ENCODE results near the gene FARS2. TPM values are rescaled to one million over a fixed set of nuclear protein-coding genes. Genes with fewer than 3 reads are reported as not detected.

Gene FARS2
- total RNA-seq, 1 experiment from 2014 or later, result 10.8 TPM

DNA sequence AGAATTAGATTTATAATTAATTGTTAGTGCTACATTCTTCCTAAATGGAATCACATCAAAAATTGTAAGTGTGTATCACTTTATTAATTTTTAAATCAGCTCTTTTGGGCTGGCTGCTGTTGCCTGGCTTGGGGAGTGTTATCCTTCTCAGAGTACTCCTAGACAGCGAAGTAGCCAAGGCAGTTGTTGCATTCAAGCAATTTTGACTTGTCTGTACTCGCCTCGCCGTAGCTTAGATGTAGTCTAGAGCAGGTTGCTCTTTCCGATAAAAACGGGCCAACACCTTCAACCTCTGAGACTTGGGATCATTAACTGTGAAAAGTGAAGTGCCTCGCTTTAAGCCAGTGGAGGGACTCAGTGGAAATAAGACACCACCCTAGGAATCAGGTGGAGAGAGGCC, 151.3 kb downstream of the FARS2 start:
- DNase-seq (ENCODE audit: extremely low read depth, low read depth), result no peak

DNA sequence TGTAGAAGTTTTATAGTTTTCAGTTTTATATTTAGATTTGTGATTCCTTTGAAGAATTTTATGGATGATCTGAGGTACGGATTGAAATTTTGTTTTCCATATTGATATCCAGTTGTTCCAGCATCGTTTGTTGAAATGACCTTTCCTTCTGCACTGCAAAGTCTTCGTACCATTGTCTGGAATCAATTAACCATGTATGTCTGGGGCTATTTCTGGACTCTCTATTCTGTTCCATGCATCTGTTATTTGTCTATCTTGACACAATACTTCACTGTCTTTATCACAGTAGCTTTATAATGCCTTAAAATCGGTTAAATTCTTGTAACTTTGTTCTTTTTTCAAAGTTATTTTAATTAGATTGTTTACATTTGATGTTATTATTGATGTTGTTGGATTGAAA, 154.9 kb downstream of the FARS2 start:
- DNase-seq (ENCODE audit: extremely low read depth, low read depth), result no peak

DNA sequence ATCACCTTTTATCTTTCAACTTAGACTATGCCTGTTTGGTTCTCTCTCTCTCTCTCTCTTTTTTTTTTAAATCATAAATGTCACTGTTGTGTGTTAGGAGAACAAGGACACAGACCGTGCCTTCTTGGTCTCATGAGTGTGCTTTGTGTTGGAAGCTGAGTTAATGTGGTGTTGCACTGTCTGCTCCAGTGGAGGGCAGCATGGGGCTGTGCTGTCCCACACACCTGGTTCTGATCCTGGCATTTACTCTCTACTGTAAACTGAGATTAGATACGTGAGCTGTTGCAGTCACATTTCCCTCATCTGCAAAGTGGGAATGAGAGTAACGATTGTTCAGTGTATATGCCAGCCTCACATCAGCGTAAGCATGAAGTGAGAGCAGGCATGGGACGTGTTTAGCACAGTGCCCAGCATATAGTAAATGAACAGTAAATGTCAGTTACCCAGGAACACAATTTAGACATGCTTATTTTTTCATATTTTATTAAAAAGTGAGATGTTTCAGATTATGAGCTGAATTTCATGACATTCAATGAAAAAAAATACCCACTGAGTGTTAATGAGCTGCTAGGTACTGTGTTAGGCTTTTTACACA, 161.1 kb downstream of the FARS2 start:
- peak; percentile 4 for DNase-seq (ENCODE audit: extremely low read depth, low read depth)

DNA sequence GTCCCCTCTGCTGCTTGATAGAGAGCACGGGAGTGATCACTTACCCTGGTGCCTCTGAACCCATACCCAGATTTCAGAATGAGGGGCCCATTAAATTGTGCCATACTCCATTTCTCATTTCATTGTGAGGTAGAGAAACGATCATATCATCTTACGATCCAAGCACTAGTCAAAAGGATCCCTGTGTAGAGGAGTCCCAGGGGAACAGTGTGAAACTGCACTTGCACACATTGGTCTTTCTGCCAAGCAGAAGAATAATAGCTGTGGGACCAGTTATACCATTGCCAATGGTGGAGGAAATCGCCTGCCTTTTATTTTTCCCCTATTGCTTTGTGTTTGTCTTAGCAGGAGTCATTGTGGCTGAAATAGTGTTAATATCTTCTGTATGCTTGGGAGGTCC, 161.9 kb downstream of the FARS2 start:
- DNase-seq (ENCODE audit: extremely low read depth, low read depth), result no peak

DNA sequence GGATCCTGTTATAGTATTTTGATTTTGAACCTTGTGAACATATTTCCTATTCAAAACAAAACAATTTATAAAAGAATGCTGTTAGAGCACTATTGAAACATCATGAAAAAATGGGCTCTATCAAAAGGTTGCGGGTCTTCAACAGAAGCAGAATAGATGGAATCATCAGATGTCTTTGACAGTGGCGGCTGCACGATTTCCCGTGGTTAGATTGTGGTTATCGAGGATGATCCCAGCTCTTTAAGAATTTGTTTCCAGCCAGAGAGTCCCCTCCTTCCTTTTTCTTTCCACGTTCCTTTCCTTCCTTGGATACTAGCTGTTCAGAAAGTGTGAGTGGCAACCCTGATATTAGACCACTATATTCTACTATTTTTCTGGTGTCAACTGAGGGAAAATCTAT, 163.4 kb downstream of the FARS2 start:
- no peak for DNase-seq (ENCODE audit: extremely low read depth, low read depth)

DNA sequence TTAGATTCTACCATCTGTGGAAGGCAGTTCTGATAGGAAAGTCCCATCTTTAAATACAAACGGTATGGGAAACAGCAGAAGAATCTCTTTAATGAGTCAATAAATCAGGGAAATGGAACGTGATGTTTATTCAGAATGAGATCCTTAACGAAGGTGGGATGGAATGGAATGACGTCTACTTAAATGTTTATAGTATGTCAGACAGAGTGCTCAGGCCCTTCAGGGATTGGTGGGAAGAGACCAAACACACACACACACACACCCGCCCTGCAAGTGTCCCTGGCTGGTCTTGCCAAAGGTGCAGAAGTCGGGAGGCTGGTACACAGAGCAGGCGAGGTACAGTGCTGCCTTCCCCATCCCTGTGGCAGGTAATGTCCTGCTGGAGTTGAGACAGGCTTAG, 164.0 kb downstream of the FARS2 start:
- no peak for DNase-seq (ENCODE audit: extremely low read depth, low read depth)

DNA sequence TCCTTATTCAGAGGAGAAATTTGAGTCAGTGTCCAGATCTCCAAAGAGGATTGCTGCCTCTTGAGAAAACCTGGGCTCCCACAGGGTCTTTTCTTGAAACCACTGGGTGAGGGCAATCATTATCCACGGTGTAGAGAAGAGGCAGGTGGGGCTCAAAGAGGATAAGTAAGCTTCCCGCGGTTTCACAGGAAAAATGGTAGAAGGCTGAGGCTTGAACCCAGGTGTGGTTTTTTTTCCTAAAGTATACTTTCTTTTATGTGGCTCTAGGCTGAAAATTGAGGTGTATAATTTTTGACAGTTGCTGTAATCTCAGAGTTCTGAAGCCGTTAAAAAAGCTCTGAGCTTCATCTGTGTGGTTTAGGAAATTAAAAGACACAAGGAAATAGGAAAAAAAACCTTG, 164.5 kb downstream of the FARS2 start:
- no peak for DNase-seq (ENCODE audit: extremely low read depth, low read depth)

DNA sequence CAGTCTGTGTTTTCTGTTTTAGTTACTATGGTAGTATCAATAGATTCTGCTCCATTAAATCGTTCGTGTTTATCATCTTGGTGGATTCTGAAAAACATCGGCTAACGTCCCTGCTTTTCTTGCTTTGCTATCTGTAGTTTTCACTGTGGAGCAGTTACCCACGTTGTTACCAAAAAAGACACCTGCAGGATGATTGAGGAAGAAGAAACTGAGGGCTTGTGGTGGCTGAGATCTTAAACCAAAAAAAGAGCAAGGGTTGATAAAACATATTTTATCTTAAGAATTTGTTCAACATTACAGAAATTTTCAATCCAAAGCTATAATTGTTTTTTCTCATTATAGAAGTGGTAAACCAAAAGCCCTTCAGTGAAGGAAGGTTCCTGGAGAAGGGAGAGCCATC, 166.3 kb downstream of the FARS2 start:
- no peak for DNase-seq (ENCODE audit: extremely low read depth, low read depth)

DNA sequence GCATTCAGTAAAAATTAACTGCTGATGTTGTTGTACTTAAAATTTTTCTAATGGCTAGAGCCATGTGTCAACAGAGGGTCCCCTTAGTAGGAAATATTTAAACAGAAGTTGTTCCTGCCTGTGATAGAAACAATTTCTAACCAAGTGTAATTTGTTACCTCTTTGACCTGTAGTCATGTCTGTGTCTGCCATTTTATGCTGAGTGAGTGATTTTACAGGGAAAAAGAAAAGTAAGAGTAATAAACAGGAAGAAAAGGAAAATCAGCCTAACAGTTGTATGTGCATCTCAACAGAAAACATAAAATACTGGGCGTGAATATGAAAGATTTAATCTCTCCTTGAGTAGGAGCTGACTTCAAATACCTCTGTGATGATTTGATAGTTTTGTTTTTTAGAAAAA, 172.0 kb downstream of the FARS2 start:
- DNase-seq (ENCODE audit: extremely low read depth, low read depth), result no peak

DNA sequence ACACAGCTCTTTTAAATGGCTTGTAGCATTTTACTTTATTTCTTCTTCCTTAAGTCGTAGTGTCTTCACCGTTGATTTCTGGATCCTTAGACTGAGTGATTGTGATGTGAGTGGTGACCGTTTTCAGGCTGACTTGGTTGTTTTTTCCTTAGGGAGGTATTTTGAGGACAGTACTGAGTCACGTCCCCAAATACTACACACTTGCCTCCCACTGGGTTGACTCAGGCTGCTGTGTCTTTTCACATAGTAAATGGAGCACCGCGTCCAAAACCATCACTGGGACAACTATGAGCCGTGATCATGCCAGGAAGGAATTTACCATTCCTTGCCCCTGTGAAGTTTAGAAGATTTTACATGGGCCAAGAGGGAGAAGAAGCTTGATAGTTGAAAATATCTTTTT, 174.1 kb downstream of the FARS2 start:
- DNase-seq (ENCODE audit: extremely low read depth, low read depth), result no peak

DNA sequence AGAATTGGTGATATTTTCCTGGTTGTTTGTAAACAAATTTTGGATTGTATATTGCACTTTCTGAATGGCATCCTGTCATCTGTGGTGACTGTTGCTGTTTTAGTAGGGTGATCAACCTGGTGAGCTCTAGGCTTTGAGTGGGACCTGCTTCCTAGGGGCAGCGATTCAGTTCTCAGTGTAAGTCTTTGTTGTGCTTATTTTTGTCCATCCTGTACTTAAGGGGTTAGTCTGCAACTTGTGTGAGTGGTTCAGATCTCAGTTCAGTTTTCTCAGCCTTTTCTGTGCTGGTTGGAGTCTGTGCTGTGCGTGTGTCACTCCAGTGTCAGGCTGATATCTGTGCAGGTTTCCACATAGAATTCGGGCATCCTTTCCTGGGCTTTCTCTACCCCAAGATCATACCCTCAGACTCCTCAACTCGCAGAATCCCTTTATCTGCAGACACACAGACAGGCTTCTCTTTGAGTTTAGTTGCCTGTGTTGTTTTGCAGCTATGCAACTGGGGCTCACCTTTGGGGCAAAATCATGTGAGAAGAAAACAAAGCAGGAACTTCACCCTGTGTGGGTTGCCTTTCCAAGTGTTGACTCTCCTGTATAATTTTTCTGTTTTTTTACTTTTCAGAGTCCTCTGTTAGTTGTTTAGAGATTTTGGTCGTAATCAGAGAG, 177.7 kb downstream of the FARS2 start:
- no peak for DNase-seq (ENCODE audit: extremely low read depth, low read depth)

DNA sequence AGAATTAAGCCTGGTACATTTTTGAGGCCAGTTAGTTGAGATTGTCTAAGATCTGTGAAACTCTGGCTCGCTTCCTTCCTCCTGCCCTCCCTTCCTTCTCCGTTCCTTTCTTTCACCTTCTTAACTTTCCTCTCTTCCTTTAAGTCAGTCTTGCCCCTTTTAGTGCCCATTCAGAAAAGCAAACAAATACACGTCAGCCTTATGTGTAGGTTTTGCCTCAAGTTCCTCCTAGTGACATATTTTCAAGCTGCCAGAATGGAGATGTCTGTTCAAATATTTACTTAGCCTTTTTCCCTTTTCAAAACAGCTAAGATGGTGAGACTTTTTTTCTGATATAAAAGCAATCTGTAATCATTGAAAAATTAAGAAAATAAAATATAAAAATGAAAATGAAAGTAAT, 178.4 kb downstream of the FARS2 start:
- DNase-seq (ENCODE audit: extremely low read depth, low read depth), result no peak

DNA sequence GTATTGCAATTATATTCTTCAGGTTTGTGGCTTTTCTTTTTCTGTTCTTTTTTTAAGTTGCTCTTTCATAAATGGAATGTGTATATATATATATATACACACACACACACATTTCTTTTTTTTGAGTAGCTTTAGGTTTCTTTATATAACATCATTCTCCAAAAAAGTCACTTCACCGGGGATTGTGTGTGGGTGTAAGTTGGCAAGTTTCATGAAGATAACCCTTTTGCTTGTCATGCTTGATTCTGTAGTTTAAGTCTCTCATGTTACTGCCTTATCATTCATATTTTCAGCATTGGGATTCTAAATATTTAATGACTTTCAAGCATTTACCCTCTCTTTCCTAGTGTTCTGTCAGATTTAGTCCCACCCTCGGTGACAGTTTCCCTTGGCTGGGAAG, 181.0 kb downstream of the FARS2 start:
- DNase-seq (ENCODE audit: extremely low read depth, low read depth), result no peak

DNA sequence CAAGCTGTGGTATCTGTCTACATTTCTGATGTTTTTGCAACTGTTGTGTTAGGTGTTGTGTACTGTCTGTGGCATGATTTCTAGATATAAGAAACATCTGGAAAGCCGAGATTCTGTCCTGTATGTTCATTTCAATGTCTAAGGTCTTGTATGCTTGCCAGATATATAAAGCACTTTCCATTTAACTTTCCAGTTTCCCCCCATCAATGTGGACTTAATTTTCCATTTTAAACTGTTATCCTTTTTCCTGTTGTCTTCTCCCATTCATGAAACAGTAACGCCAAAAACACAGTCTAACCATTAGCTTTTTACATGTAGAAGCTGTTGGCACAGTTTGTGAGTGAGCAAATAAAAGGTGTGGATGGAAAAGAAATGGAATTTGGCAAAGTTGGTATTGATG, 181.6 kb downstream of the FARS2 start:
- DNase-seq (ENCODE audit: extremely low read depth, low read depth), result no peak

DNA sequence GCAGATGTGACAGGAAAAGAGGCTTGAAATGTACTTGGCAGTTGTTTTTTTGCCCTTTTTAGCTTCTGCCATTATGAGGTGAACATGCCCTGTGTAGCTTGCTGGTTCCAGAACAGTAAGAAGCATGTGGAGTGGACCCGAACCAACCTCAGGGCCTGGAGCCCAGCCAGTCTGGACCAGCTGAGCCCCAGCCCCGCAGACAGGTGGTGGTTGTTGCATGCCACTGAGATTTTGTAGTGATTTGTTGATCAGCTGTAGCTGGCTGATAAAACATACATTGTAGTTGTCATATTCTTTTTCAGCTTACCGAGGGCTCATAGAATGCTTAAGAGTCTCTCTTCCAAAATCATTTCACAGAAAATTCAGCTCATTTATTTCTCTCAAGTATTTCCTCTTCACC, 182.2 kb downstream of the FARS2 start:
- no peak for DNase-seq (ENCODE audit: extremely low read depth, low read depth)

DNA sequence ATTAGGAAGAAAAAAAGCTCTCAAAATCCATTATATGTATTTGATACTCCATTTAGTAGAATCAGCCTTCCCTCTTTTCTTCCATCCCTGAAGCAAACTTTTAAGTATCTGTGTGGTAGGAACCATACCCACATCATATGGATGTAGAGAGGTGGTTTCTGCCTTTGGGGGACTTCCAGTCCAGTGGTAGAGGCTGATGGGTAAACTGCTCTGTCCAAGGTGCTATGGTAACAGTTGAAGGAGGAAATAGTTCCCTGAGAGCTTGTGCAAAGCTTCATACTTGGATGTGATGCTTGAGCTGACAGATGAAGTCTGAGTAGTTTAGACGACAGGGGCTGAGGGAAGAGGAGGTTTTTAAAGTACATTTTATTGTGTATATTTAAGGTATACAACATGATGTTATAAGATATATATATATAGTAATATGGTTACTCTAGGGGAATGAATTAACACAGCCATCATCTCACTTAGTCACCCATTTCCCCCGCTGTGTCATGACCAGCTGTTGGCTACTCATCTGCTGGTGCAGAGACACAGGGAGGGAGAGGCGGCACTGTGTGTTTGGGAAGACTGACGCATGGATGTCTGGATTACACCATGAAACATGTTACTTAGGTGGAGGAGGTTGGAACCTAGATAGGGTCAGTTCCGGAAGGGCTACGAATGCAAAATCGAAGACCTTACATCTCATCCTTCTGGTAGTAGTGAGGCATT, 185.2 kb downstream of the FARS2 start:
- DNase-seq (ENCODE audit: extremely low read depth, low read depth), result no peak

DNA sequence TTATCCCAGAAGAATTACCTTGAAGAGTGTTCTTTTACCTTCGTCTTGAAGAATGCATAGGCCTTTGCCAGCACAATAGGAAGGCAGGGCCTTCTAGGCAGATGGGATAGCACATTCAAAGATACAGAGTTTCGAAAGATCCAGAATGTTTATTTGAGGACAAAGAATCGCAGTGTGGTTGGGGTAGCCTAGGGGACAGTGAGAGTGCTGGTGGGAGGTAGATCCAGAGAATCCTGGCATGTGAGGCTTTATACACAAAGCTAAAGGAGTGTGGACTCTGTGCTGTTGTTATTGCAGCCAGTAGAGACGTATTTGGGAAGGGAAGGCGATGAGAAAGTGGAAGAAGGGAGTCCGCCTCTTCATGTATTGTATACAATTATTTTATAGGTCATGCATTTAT, 186.6 kb downstream of the FARS2 start:
- DNase-seq (ENCODE audit: extremely low read depth, low read depth), result no peak

DNA sequence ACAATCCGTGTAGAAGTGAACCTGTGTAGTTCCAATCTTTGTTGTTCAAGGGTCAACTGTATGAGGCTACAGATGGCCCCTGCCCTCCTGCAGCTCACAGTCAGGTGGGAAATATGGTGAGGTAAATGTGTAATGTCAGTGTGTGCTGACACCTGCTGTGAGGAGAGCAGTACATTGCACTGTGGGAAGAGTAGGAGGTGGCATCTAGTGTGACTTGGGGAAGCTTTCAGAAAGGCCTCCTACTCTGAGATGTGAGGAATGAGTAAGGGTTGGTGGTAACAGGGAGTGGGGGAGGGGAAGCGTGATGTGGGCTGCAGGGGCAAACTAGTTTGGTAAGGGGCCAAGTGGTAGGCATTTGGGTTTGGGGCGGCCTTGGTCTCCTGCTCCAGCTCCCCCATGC, 188.8 kb downstream of the FARS2 start:
- no peak for DNase-seq (ENCODE audit: extremely low read depth, low read depth)

DNA sequence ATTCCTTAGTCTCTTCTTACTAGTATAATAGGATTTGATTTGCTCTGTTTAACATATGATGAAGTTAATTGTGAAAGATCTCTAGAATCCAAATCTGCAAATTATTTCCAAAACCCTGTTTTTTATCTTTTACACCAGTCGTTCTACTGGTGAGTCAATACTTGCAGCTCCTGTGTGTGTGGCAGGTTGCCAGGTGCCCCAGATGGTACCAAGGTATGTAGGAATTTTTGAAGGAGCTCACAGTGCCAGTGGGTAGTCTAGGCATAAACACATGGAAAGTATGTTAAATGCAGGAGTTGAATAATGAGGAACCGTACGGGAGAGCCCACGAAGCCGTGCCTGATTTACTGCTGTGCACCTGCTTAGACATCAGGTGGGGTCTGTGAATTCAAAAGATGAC, 192.2 kb downstream of the FARS2 start:
- no peak for DNase-seq (ENCODE audit: extremely low read depth, low read depth)

DNA sequence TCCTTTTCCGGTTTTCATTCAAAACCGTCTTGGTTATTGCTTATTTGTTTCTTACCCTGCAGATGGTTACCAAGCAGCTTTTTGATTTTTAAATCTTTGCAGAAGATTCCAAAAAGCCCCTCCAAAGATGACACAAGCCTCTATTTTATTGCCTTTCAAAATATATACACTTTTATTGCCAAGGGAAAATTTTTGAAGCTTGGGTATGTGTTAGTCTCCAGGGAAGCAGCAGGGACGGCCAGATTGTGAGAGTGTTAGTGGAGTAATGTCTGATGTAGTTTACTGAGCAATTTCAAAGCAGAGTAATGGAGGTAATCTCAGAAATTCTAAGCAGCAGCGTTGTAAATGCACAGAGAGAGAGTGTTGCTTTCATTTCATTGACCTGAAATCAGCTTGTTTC, 193.8 kb downstream of the FARS2 start:
- no peak for DNase-seq (ENCODE audit: extremely low read depth, low read depth)

DNA sequence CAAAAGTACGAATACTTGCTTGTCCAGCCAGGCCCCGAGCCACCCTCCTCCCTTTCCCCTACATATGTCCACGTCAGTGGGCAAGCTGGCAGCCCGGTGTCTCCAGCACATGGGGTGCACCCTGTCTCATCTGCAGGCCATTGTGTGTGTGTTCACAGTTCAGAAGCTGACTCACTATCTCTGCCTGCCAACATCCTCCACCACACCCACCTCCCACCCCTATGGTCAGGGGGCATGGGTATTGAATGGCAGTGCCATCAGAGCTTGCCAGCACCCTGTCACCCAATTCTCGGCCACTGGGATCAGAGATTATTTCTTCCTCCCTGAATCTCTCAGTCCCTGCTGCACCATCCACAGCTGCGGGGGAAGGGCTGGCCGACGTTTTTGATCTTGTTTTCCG, 195.7 kb downstream of the FARS2 start:
- no peak for DNase-seq (ENCODE audit: extremely low read depth, low read depth)

DNA sequence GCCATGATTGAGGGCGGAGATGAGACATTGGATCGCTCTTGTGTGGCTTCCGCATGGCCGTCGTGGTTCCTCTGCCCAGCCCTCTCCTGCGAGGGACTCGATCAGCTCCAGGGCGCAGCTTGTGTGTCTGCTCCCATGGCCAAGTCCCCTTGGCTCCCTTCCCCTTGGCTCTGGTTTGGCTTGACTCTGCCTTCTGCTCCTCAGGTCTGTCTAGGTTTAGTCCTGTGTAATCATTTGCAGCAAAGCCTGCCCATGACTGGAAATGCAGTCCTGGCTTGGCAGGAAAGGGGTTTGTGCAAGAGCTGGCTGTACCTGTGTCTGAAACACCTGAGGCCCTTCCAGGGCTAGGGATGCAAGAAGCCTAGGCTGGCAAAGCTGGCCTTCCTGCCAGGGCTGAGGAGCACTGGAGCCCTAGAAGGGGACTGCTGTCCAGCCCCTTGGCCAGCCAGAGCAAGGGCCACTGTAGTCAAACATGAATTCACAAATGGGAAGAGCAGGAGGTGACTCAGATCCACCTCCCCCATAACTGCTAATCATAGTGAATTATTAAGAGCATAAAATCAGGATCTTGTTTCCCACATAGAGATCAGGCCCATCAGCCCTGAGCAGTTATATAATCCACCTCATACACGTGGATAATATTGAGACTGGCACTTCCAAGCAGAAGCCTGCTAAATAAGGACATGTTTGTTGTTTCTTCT, 196.8 kb downstream of the FARS2 start:
- DNase-seq (ENCODE audit: extremely low read depth, low read depth), result no peak
